GM19452 (cell line): ENCODE results near the gene RSAD2.
A peak's percentile ranks its signal among the peaks of the same experiment; 100 is the strongest.

Experiments
- ATAC-seq: cut with Tn5 transposase; IDR thresholded peaks from one replicate; pipeline ENCODE4 v1.9.1; 2021; ENCODE audit not compliant: unreplicated experiment

RSAD2 gene

GRCh38 chr2:6942848-6943247, 65.3 kb downstream of the RSAD2 start:
- no peak for ATAC-seq

- no peak for ATAC-seq
Observed at GRCh38 chr2:6943523-6943922, 65.9 kb downstream of the RSAD2 start.

- no peak for ATAC-seq
Observed at GRCh38 chr2:6943971-6944370, 66.4 kb downstream of the RSAD2 start.

- no peak for ATAC-seq
Observed at GRCh38 chr2:6944555-6944954, 67.0 kb downstream of the RSAD2 start.

GRCh38 chr2:6945087-6945813, 67.7 kb downstream of the RSAD2 start:
- ATAC-seq = peak; percentile 81

- ATAC-seq = no peak
Observed at GRCh38 chr2:6945821-6946220, 68.2 kb downstream of the RSAD2 start.

- no peak for ATAC-seq
Observed at GRCh38 chr2:6946722-6947121, 69.1 kb downstream of the RSAD2 start.
